Loucy (cell line): ENCODE results near the gene LHFPL2.
A peak's percentile ranks its signal among the peaks of the same experiment; 100 is the strongest.

ENCODE experiments used
- H2AFZ ChIP-seq: fragments of 200-600 bp; sonication (generic); 2 replicates; pipeline ENCODE4 v1.6.0; 2016; ENCODE audit warnings: antibody characterized with exemption, mild to moderate bottlenecking, low read length, moderate library complexity
- H3F3A ChIP-seq: fragments of 200-600 bp; 2 replicates; pipeline ENCODE4 v1.6.0; 2016; ENCODE audit warnings: antibody characterized with exemption, low read depth, mild to moderate bottlenecking
- H3K27me3 ChIP-seq: fragments of 200-600 bp; sonication (generic); 2 replicates; pipeline ENCODE4 v1.6.1; 2014; ENCODE audit warnings: low read length, mild to moderate bottlenecking; ENCODE audit not compliant: insufficient read depth, poor library complexity, severe bottlenecking
- H3K36me3 ChIP-seq: fragments of 200-600 bp; sonication (generic); 2 replicates; pipeline ENCODE4 v1.6.1; 2016; ENCODE audit warnings: low read length; ENCODE audit not compliant: insufficient read depth
- H3K4me1 ChIP-seq: fragments of 200-600 bp; sonication (generic); 2 replicates; pipeline ENCODE4 v1.5.1; 2014; ENCODE audit warnings: low read length, mild to moderate bottlenecking; ENCODE audit not compliant: insufficient read depth, poor library complexity, severe bottlenecking
- H3K4me2 ChIP-seq: fragments of 200-600 bp; sonication (generic); 2 replicates; pipeline ENCODE4 v1.6.0; 2014; ENCODE audit warnings: antibody characterized with exemption, low read length, low read depth, mild to moderate bottlenecking; ENCODE audit not compliant: poor library complexity, severe bottlenecking
- H3K4me3 ChIP-seq: fragments of 200-600 bp; sonication (generic); 2 replicates; pipeline ENCODE4 v1.5.1; 2014; ENCODE audit warnings: low read length, mild to moderate bottlenecking, mixed read lengths; ENCODE audit not compliant: poor library complexity, severe bottlenecking
- H3K79me2 ChIP-seq: fragments of 200-600 bp; sonication (generic); 2 replicates; pipeline ENCODE4 v1.6.1; 2014; ENCODE audit warnings: low read length; ENCODE audit not compliant: insufficient read depth
- H3K9ac ChIP-seq: fragments of 200-600 bp; sonication (generic); 2 replicates; pipeline ENCODE4 v1.6.0; 2014; ENCODE audit warnings: mild to moderate bottlenecking, low read depth, low read length, moderate library complexity; ENCODE audit not compliant: poor library complexity, severe bottlenecking
- H3K9me2 ChIP-seq: fragments of 200-600 bp; sonication (generic); replicated peaks from 2 replicates; pipeline ENCODE4 v1.6.1; 2016; ENCODE audit warnings: low read depth, low read length, mixed read lengths
- H3K9me3 ChIP-seq: fragments of 200-600 bp; sonication (generic); 2 replicates; pipeline ENCODE4 v1.6.1; 2014; ENCODE audit warnings: mild to moderate bottlenecking, antibody characterized with exemption, low read length, low read depth; ENCODE audit not compliant: insufficient read depth
- H4K20me1 ChIP-seq: fragments of 200-600 bp; sonication (generic); 2 replicates; pipeline ENCODE4 v1.6.0; 2014; ENCODE audit warnings: antibody characterized with exemption, low read length, mild to moderate bottlenecking; ENCODE audit not compliant: insufficient read depth, poor library complexity, severe bottlenecking
- CTCF ChIP-seq: fragments of 200-600 bp; sonication (generic); conservative IDR thresholded peaks from 2 replicates; pipeline ENCODE4 v1.5.1; 2014; ENCODE audit warnings: mild to moderate bottlenecking, antibody characterized with exemption, low read length
- EZH2phosphoT487 ChIP-seq: fragments of 200-600 bp; IDR thresholded peaks from 2 replicates; pipeline ENCODE4 v1.6.1; 2018; ENCODE audit warnings: antibody characterized with exemption, mild to moderate bottlenecking, moderate library complexity, borderline replicate concordance

LHFPL2 gene

GRCh38 chr5:78497573-78498533 is 150.7 kb downstream of the LHFPL2 start:
- no peaks in the 10 kb centered on the region for H3K27me3 ChIP-seq

GRCh38 chr5:78496373-78496772 is 152.2 kb downstream of the LHFPL2 start:
- peaks cover 57% of the 10 kb centered on the region for H3K79me2 ChIP-seq
- no peaks in the 10 kb centered on the region for H3K9me3 ChIP-seq
- H3K36me3 ChIP-seq, result no peaks in the 10 kb centered on the region
- H3K4me1 ChIP-seq, result peaks cover 58% of the 10 kb centered on the region
- no peak overlapping the region for H2AFZ ChIP-seq
- H3K4me2 ChIP-seq, result peak overlapping the region; percentile 71
- H3K9me2 ChIP-seq, result no peaks in the 10 kb centered on the region
- no peaks in the 10 kb centered on the region for H3F3A ChIP-seq
- H3K27me3 ChIP-seq, result no peaks in the 10 kb centered on the region
- no peaks in the 10 kb centered on the region for H4K20me1 ChIP-seq
- no peak for TF ChIP-seq EZH2phosphoT487
- H3K4me3 ChIP-seq, result no peak overlapping the region
- H3K9ac ChIP-seq, result peak overlapping the region; percentile 73

More at GRCh38 chr5:78497573-78498533, 150.7 kb downstream of the LHFPL2 start:
- H3K9me2 ChIP-seq, result no peaks in the 10 kb centered on the region
- no peaks in the 10 kb centered on the region for H4K20me1 ChIP-seq
- H3K36me3 ChIP-seq, result no peaks in the 10 kb centered on the region
- no peaks in the 10 kb centered on the region for H3F3A ChIP-seq
- H3K4me2 ChIP-seq, result peak overlapping the region; percentile 71
- no peaks in the 10 kb centered on the region for H3K9me3 ChIP-seq
- peak overlapping the region; percentile 46 for H3K4me3 ChIP-seq
- H2AFZ ChIP-seq, result no peak overlapping the region
- TF ChIP-seq CTCF (no peak), EZH2phosphoT487 (no peak)
- H3K4me1 ChIP-seq, result peaks cover 72% of the 10 kb centered on the region
- H3K9ac ChIP-seq, result peak overlapping the region; percentile 73
- H3K79me2 ChIP-seq, result peaks cover 52% of the 10 kb centered on the region

GRCh38 chr5:78495800-78496199 is 152.8 kb downstream of the LHFPL2 start:
- Histone ChIP-seq H2AFZ (no peak overlapping the region), H3K27me3 (no peaks in the 10 kb centered on the region), H3K79me2 (peaks cover 55% of the 10 kb centered on the region), H3K4me1 (peaks cover 52% of the 10 kb centered on the region), H4K20me1 (no peaks in the 10 kb centered on the region), H3K9me2 (no peaks in the 10 kb centered on the region), H3F3A (no peaks in the 10 kb centered on the region), H3K9me3 (no peaks in the 10 kb centered on the region), H3K4me2 (peak overlapping the region; percentile 71), H3K4me3 (no peak overlapping the region), H3K9ac (peak overlapping the region; percentile 73), H3K36me3 (no peaks in the 10 kb centered on the region)
- no peak for TF ChIP-seq EZH2phosphoT487
- TF ChIP-seq CTCF, result no peak
